Progenitor cell of endocrine pancreas (in vitro differentiated cells): ENCODE measurements around the gene ZSCAN4. TPM values are rescaled to one million over a fixed set of nuclear protein-coding genes. Genes with fewer than 3 reads are reported as not detected.

Experiments used
- DNase-seq: peaks from one replicate; pipeline ENCODE4 v3.0.0; 2021; ENCODE audit warnings: low spot score; ENCODE audit not compliant: unreplicated experiment
- H3K27ac Mint-ChIP-seq: 2 replicates; pipeline ENCODE4 v1.8.0; 2021; ENCODE audit warnings: mild to moderate bottlenecking, moderate library complexity, mixed read lengths
- H3K27me3 Mint-ChIP-seq: 2 replicates; pipeline ENCODE4 v1.8.0; 2021; ENCODE audit warnings: mixed read lengths
- H3K36me3 Mint-ChIP-seq: 2 replicates; pipeline ENCODE4 v1.8.0; 2022; ENCODE audit warnings: mixed read lengths; ENCODE audit not compliant: insufficient read depth
- H3K4me1 Mint-ChIP-seq: 2 replicates; pipeline ENCODE4 v1.8.0; 2021; ENCODE audit warnings: low read depth, mixed read lengths
- H3K4me3 Mint-ChIP-seq: 2 replicates; pipeline ENCODE4 v1.8.0; 2021; ENCODE audit warnings: low read depth, mild to moderate bottlenecking, moderate library complexity, mixed read lengths
- H3K9me3 Mint-ChIP-seq: 2 replicates; pipeline ENCODE4 v1.8.0; 2021; ENCODE audit warnings: low read depth, mixed read lengths
- total RNA-seq: library from RNA; stranded (reverse); gene quantifications from 2 replicates; pipeline ENCODE4 v1.2.1, GENCODE V29; 2021
- TF ChIP-seq, protein P1 (sequence below): fragments of 200-600 bp; sonication (generic); IDR thresholded peaks from one replicate; pipeline ENCODE4 v1.5.0; 2021; ENCODE audit warnings: antibody characterized with exemption, mild to moderate bottlenecking; ENCODE audit not compliant: unreplicated experiment

The ZSCAN4 gene
- total RNA-seq, 1 donor from 2014 or later = not detected

GRCh38 chr19:57719424-57719823 is 50.7 kb downstream of the ZSCAN4 start:
- Mint-ChIP-seq H3K9me3 (peaks cover 52% of the 10 kb centered on the region), H3K27ac (no peak overlapping the region), H3K4me3 (no peak overlapping the region), H3K4me1 (no peaks in the 10 kb centered on the region), H3K27me3 (no peaks in the 10 kb centered on the region), H3K36me3 (peaks cover 73% of the 10 kb centered on the region)
- TF ChIP-seq, protein P1, sequence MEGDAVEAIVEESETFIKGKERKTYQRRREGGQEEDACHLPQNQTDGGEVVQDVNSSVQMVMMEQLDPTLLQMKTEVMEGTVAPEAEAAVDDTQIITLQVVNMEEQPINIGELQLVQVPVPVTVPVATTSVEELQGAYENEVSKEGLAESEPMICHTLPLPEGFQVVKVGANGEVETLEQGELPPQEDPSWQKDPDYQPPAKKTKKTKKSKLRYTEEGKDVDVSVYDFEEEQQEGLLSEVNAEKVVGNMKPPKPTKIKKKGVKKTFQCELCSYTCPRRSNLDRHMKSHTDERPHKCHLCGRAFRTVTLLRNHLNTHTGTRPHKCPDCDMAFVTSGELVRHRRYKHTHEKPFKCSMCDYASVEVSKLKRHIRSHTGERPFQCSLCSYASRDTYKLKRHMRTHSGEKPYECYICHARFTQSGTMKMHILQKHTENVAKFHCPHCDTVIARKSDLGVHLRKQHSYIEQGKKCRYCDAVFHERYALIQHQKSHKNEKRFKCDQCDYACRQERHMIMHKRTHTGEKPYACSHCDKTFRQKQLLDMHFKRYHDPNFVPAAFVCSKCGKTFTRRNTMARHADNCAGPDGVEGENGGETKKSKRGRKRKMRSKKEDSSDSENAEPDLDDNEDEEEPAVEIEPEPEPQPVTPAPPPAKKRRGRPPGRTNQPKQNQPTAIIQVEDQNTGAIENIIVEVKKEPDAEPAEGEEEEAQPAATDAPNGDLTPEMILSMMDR = no peak
- DNase-seq = no peak

- Mint-ChIP-seq H3K4me3 (no peak overlapping the region), H3K9me3 (peaks cover 56% of the 10 kb centered on the region), H3K36me3 (peaks cover 74% of the 10 kb centered on the region), H3K4me1 (no peaks in the 10 kb centered on the region), H3K27me3 (no peaks in the 10 kb centered on the region), H3K27ac (no peak overlapping the region)
- TF ChIP-seq, protein P1 = no peak
- DNase-seq = no peak
Measured at GRCh38 chr19:57719901-57720519, 51.3 kb downstream of the ZSCAN4 start.

GRCh38 chr19:57720878-57721277 is 52.1 kb downstream of the ZSCAN4 start:
- peaks cover 75% of the 10 kb centered on the region for H3K36me3 Mint-ChIP-seq

More at GRCh38 chr19:57720878-57721277, 52.1 kb downstream of the ZSCAN4 start:
- H3K4me1 Mint-ChIP-seq = no peaks in the 10 kb centered on the region
- no peaks in the 10 kb centered on the region for H3K27me3 Mint-ChIP-seq
- H3K27ac Mint-ChIP-seq = no peak overlapping the region
- TF ChIP-seq, protein P1 = no peak
- DNase-seq = no peak
- no peak overlapping the region for H3K4me3 Mint-ChIP-seq
- peaks cover 57% of the 10 kb centered on the region for H3K9me3 Mint-ChIP-seq

Other genes with a start within 250 kb of the ZSCAN4 start
- gene ZNF749, start 233.6 kb upstream of the ZSCAN4 start, total RNA-seq = 25.1 and 32.7 TPM in 2 replicates
- gene VN1R1, start 211.8 kb upstream of the ZSCAN4 start, total RNA-seq = 0.64 and 0.84 TPM in 2 replicates
- gene ZNF772, start 191.4 kb upstream of the ZSCAN4 start, total RNA-seq = 7.3 and 10.1 TPM in 2 replicates
- 20.3 and 23.4 TPM in 2 replicates for gene ZNF419, start 181.2 kb upstream of the ZSCAN4 start, total RNA-seq
- 8.4 and 8.7 TPM in 2 replicates for gene ZNF773, start 169.0 kb upstream of the ZSCAN4 start, total RNA-seq
- 11.5 and 11.6 TPM in 2 replicates for gene ZNF549, start 141.6 kb upstream of the ZSCAN4 start, total RNA-seq
- 15.7 and 15.9 TPM in 2 replicates for gene ZNF550, start 109.1 kb upstream of the ZSCAN4 start, total RNA-seq
- 7.2 and 8.6 TPM in 2 replicates for gene ZNF416, start 90.0 kb upstream of the ZSCAN4 start, total RNA-seq
- gene ZIK1, start 84.8 kb upstream of the ZSCAN4 start, total RNA-seq = 12.9 and 13.7 TPM in 2 replicates
- gene ZNF530, start 69.0 kb upstream of the ZSCAN4 start, total RNA-seq = 4.4 and 4.9 TPM in 2 replicates
- gene ZNF134, start 54.7 kb upstream of the ZSCAN4 start, total RNA-seq = 24.9 and 26.8 TPM in 2 replicates
- 25.1 and 26.0 TPM in 2 replicates for gene ZNF211, start 35.8 kb upstream of the ZSCAN4 start, total RNA-seq
- gene ZNF551, start 13.0 kb downstream of the ZSCAN4 start, total RNA-seq = 10.9 and 13.6 TPM in 2 replicates
- 39.0 and 43.3 TPM in 2 replicates for gene ZNF154, start 40.3 kb downstream of the ZSCAN4 start, total RNA-seq
- gene ZNF671, start 58.7 kb downstream of the ZSCAN4 start, total RNA-seq = 11.7 and 15.4 TPM in 2 replicates
- gene ZNF776, start 77.9 kb downstream of the ZSCAN4 start, total RNA-seq = 32.8 and 35.3 TPM in 2 replicates
- gene ZNF586, start 100.7 kb downstream of the ZSCAN4 start, total RNA-seq = 33.1 and 33.2 TPM in 2 replicates
- 27.2 and 27.9 TPM in 2 replicates for gene ZNF552, start 146.0 kb downstream of the ZSCAN4 start, total RNA-seq
- gene ZNF587B, start 161.4 kb downstream of the ZSCAN4 start, total RNA-seq = 24.9 and 29.8 TPM in 2 replicates
- gene ZNF587, start 180.9 kb downstream of the ZSCAN4 start, total RNA-seq = 88.4 and 93.7 TPM in 2 replicates
- 53.6 and 54.9 TPM in 2 replicates for gene ZNF814, start 220.1 kb downstream of the ZSCAN4 start, total RNA-seq
- 25.9 and 27.2 TPM in 2 replicates for gene ZNF417, start 247.7 kb downstream of the ZSCAN4 start, total RNA-seq